Common myeloid progenitor, CD34-positive (primary cell): ENCODE measurements around the gene FOSB.
A peak's percentile ranks its signal among the peaks of the same experiment; 100 is the strongest.
"Not testable (repeated sequence)": the region's sequence is repeated elsewhere in the genome, so short reads cannot be mapped to it uniquely, and the experiment has no call there.

Experiments used
- CTCF ChIA-PET: fragments of 350-600 bp; sonication (Branson Sonifier 250); formaldehyde crosslinking; loops from one replicate; lab custom pipeline; 2021; ENCODE audit warnings: antibody characterized with exemption; lab: Charles Lee
- POLR2A ChIA-PET: fragments of 350-600 bp; sonication (Branson Sonifier 250); formaldehyde crosslinking; loops from one replicate; lab custom pipeline; 2021; ENCODE audit warnings: antibody characterized with exemption; lab: Charles Lee
- DNase-seq, 3 donors: peaks; one replicate each; pipeline versions ENCODE4 v3.0.0 to v3.0.0-alpha.2; 2013
- H3K27ac ChIP-seq, 2 experiments: 1 replicate in 1 of 2; 2 replicates in 1 of 2; pipeline ENCODE4 v1.7.0; 2013; ENCODE audit warnings: inconsistent platforms in 2 of 2, low read length in 2 of 2, mild to moderate bottlenecking in 2 of 2, low read depth in 1 of 2, moderate library complexity in 1 of 2; ENCODE audit not compliant: severe bottlenecking in 2 of 2, insufficient read depth in 1 of 2, poor library complexity in 1 of 2
- H3K27me3 ChIP-seq, 5 experiments: replicated peaks in 2 of 5; 1 replicate in 3 of 5; 2 replicates in 2 of 5; pipeline versions ENCODE4 v1.6.1 to v1.7.0; 2013; ENCODE audit warnings: low read length in 4 of 5, mild to moderate bottlenecking in 2 of 5, moderate library complexity in 2 of 5, inconsistent platforms in 1 of 5; ENCODE audit not compliant: insufficient read depth in 5 of 5, control insufficient read depth in 4 of 5
- H3K36me3 ChIP-seq, 4 experiments: 1 replicate in 2 of 4; 2 replicates in 2 of 4; pipeline versions ENCODE4 v1.6.1 to v1.7.0; 2013; ENCODE audit warnings: low read length in 3 of 4, control low read depth in 1 of 4, mild to moderate bottlenecking in 1 of 4; ENCODE audit not compliant: control insufficient read depth in 4 of 4, insufficient read depth in 4 of 4
- H3K4me1 ChIP-seq, 4 experiments: 1 replicate in 3 of 4; 2 replicates in 1 of 4; pipeline versions ENCODE4 v1.6.1 to v1.7.1; 2013; ENCODE audit warnings: low read length in 3 of 4, mild to moderate bottlenecking in 3 of 4, control low read depth in 1 of 4, inconsistent platforms in 1 of 4, moderate library complexity in 1 of 4; ENCODE audit not compliant: control insufficient read depth in 4 of 4, insufficient read depth in 4 of 4; ENCODE audit errors: control extremely low read depth in 1 of 4
- H3K4me3 ChIP-seq, 7 experiments: 1 replicate in 4 of 7; 2 replicates in 3 of 7; pipeline versions ENCODE4 v1.5.1 to v1.7.0; 2013; ENCODE audit warnings: mild to moderate bottlenecking in 7 of 7, low read length in 6 of 7, moderate library complexity in 6 of 7, inconsistent platforms in 2 of 7, low read depth in 2 of 7, control low read depth in 1 of 7; ENCODE audit not compliant: insufficient read depth in 4 of 7, control insufficient read depth in 1 of 7; ENCODE audit errors: extremely low read depth in 1 of 7
- H3K9me3 ChIP-seq, 5 experiments: 1 replicate in 4 of 5; 2 replicates in 1 of 5; pipeline versions ENCODE4 v1.6.1 to v1.7.1; 2013; ENCODE audit warnings: low read length in 4 of 5, mild to moderate bottlenecking in 2 of 5, inconsistent platforms in 1 of 5, low read depth in 1 of 5, moderate library complexity in 1 of 5; ENCODE audit not compliant: control insufficient read depth in 4 of 5, insufficient read depth in 2 of 5; ENCODE audit errors: control extremely low read depth in 1 of 5
- WGBS: methylation state at CpG from one replicate; pipeline ENCODE4 v1.1.5; 2013; ENCODE audit not compliant: insufficient coverage; 5-methylcytosine and 5-hydroxymethylcytosine counted together

Gene FOSB

GRCh38 chr19:45508861-45509691 is 41.3 kb downstream of the FOSB start:
- H3K9me3 ChIP-seq: no peaks in the 10 kb centered on the region
- no peaks in the 10 kb centered on the region for H3K27me3 ChIP-seq
- peak overlapping the region; percentile 87 to 97 (median 92) for H3K4me3 ChIP-seq
- peaks cover 12 to 67% (median 45%) of the 10 kb centered on the region in 4 experiments for H3K4me1 ChIP-seq
- ChIA-PET POLR2A (no interaction called here), CTCF (interaction anchor here (1.2 to 1.7 kb wide), 3 partner anchors 10 to 14 kb away, joined by 5 read pairs; partner anchors contain the start of gene PPM1N)
- H3K27ac ChIP-seq: peak overlapping the region; percentile 40 to 86
- H3K36me3 ChIP-seq: peaks cover 0 to 5% (median 0%) of the 10 kb centered on the region in 4 experiments
- DNase-seq: peak in 1 of 3 donors; percentile 62
- WGBS: 6% methylated on average over 5 of the region's 28 CpGs

GRCh38 chr19:45509692-45510015 is 41.9 kb downstream of the FOSB start:
- Histone ChIP-seq H3K27ac (peak overlapping the region in 1 of 2 experiments; percentile 86), H3K9me3 (no peaks in the 10 kb centered on the region), H3K27me3 (no peaks in the 10 kb centered on the region), H3K4me1 (peaks cover 12 to 73% (median 51%) of the 10 kb centered on the region in 4 experiments), H3K4me3 (peak overlapping the region; percentile 10 to 97 (median 92)), H3K36me3 (peaks cover 0 to 6% (median 0%) of the 10 kb centered on the region in 4 experiments)
- ChIA-PET POLR2A (no interaction called here), CTCF (interaction anchor here (0.8 to 1.7 kb wide), 3 partner anchors 11 to 17 kb away, joined by 3 to 5 read pairs (median 5); partner anchors contain the start of gene PPM1N)
- 8% methylated on average over 2 of the region's 3 CpGs for WGBS
- DNase-seq: no peak

GRCh38 chr19:45510352-45510751 is 42.6 kb downstream of the FOSB start:
- H3K4me3 ChIP-seq: peak overlapping the region in 1 of 7 experiments; percentile 5
- POLR2A ChIA-PET: interaction anchor here (0.7 kb wide), 1 partner anchor 109 kb away, joined by 5 read pairs; no protein-coding TSS in a partner anchor
- WGBS: 96% methylated on average over 11 of the region's 11 CpGs
- not testable (repeated sequence) for H3K27me3 ChIP-seq, H3K9me3 ChIP-seq, H3K36me3 ChIP-seq, DNase-seq
- peaks cover 12 to 79% (median 58%) of the 10 kb centered on the region in 4 experiments for H3K4me1 ChIP-seq
- CTCF ChIA-PET: interaction anchor here (0.8 to 1.7 kb wide), 3 partner anchors 11 to 17 kb away, joined by 3 to 5 read pairs (median 5); partner anchors contain the start of gene PPM1N
- peak overlapping the region in 1 of 2 experiments; percentile 86 for H3K27ac ChIP-seq

- CTCF ChIA-PET: interaction anchor here (0.6 to 1.7 kb wide), 2 partner anchors 12 to 107 kb away, joined by 3 to 5 read pairs; partner anchors contain the start of gene PPM1N
- POLR2A ChIA-PET: interaction anchor here (0.7 kb wide), 1 partner anchor 110 kb away, joined by 5 read pairs; no protein-coding TSS in a partner anchor
- 100% methylated on average over 3 of the region's 5 CpGs for WGBS
These were observed 43.3 kb downstream of the FOSB start for GRCh38 chr19:45511074-45511473.

GRCh38 chr19:45512881-45513483 is 45.2 kb downstream of the FOSB start:
- no peak for DNase-seq
- 91% methylated on average over 6 of the region's 6 CpGs for WGBS
- Histone ChIP-seq H3K4me3 (no peak overlapping the region), H3K27me3 (no peaks in the 10 kb centered on the region), H3K4me1 (peaks cover 8 to 74% (median 57%) of the 10 kb centered on the region in 4 experiments), H3K9me3 (no peaks in the 10 kb centered on the region), H3K36me3 (peaks cover 0 to 21% (median 4%) of the 10 kb centered on the region in 4 experiments), H3K27ac (peak overlapping the region in 1 of 2 experiments; percentile 5)
- CTCF ChIA-PET: interaction anchor here (0.6 to 1.3 kb wide), 4 partner anchors 17 to 341 kb away, joined by 3 to 4 read pairs (median 3); no protein-coding TSS in a partner anchor
- POLR2A ChIA-PET: no interaction called here

More at GRCh38 chr19:45511074-45511473, 43.3 kb downstream of the FOSB start:
- H3K9me3 ChIP-seq: no peaks in the 10 kb centered on the region
- no peak overlapping the region for H3K27ac ChIP-seq
- no peak overlapping the region for H3K4me3 ChIP-seq
- H3K27me3 ChIP-seq: no peaks in the 10 kb centered on the region
- peaks cover 9 to 79% (median 62%) of the 10 kb centered on the region in 4 experiments for H3K4me1 ChIP-seq
- no peak for DNase-seq
- peaks cover 0 to 11% (median 0%) of the 10 kb centered on the region in 4 experiments for H3K36me3 ChIP-seq

- H3K9me3 ChIP-seq: no peaks in the 10 kb centered on the region
- no peak for DNase-seq
- POLR2A ChIA-PET: interaction anchor here (0.8 to 1.0 kb wide), 2 partner anchors 18 to 70 kb away, joined by 3 read pairs; partner anchors contain the start of genes OPA3 and RTN2
- 68% methylated on average over 13 of the region's 13 CpGs for WGBS
- H3K36me3 ChIP-seq: peaks cover 0 to 29% (median 12%) of the 10 kb centered on the region in 4 experiments
- H3K4me3 ChIP-seq: peak overlapping the region in 3 of 7 experiments; percentile 24 to 43 (median 38)
- peaks cover 8 to 62% (median 46%) of the 10 kb centered on the region in 4 experiments for H3K4me1 ChIP-seq
- H3K27ac ChIP-seq: peak overlapping the region; percentile 27 to 35
- CTCF ChIA-PET: interaction anchor here (1.1 to 2.8 kb wide), 7 partner anchors 9 to 125 kb away, joined by 3 to 11 read pairs (median 7); no protein-coding TSS in a partner anchor
- no peaks in the 10 kb centered on the region for H3K27me3 ChIP-seq
These were observed 46.7 kb downstream of the FOSB start for GRCh38 chr19:45514376-45515051.
